ENCODE results near the gene PSIP1.

PSIP1 gene

GRCh38 chr9:15492485-15493150, 18.2 kb downstream of the PSIP1 start (continued):
- TF ChIP-seq TSHZ2 (CRISPR knock-in tag; IDR thresholded peaks at IDR 0.05) (no peak), OSR1 (CRISPR knock-in tag; IDR thresholded peaks at IDR 0.05) (no peak)

- no peak for TF ChIP-seq ZNF8 (CRISPR knock-in tag; IDR thresholded peaks at IDR 0.05)
- TF ChIP-seq ZC3H10 (CRISPR knock-in tag; IDR thresholded peaks at IDR 0.05) = no peak
- TF ChIP-seq CSRNP3 (CRISPR knock-in tag; IDR thresholded peaks at IDR 0.05) = no peak
- no peak for TF ChIP-seq OSR1 (CRISPR knock-in tag; IDR thresholded peaks at IDR 0.05)
- TF ChIP-seq CREB5 (CRISPR knock-in tag; IDR thresholded peaks at IDR 0.05; ENCODE audit: low read depth) = no peak
- no peak for TF ChIP-seq PATZ1 (CRISPR knock-in tag; IDR thresholded peaks at IDR 0.05; ENCODE audit: borderline replicate concordance)
- TF ChIP-seq CSDC2 (CRISPR knock-in tag; IDR thresholded peaks at IDR 0.05) = no peak
- TF ChIP-seq ESRRG (CRISPR knock-in tag; IDR thresholded peaks at IDR 0.05) = no peak
- TF ChIP-seq PPARA (CRISPR knock-in tag; IDR thresholded peaks at IDR 0.05; ENCODE audit: borderline replicate concordance) = no peak
- TF ChIP-seq TCF4 (CRISPR knock-in tag; IDR thresholded peaks at IDR 0.05; ENCODE audit: borderline replicate concordance) = no peak
- TF ChIP-seq SNAI2 (CRISPR knock-in tag; IDR thresholded peaks at IDR 0.05) = no peak
- no peak for TF ChIP-seq BACH2 (CRISPR knock-in tag; IDR thresholded peaks at IDR 0.05; ENCODE audit: borderline replicate concordance)
- no peak for TF ChIP-seq ARNTL (CRISPR knock-in tag; IDR thresholded peaks at IDR 0.05; ENCODE audit: borderline replicate concordance, low read depth)
- no peak for TF ChIP-seq RARB (CRISPR knock-in tag; IDR thresholded peaks at IDR 0.05)
- TF ChIP-seq ZFP3 (CRISPR knock-in tag; IDR thresholded peaks at IDR 0.05) = no peak
- TF ChIP-seq POU6F1 (CRISPR knock-in tag; IDR thresholded peaks at IDR 0.05; ENCODE audit: borderline replicate concordance, low read depth) = no peak
- TF ChIP-seq GLIS3 (CRISPR knock-in tag; IDR thresholded peaks at IDR 0.05) = no peak
- no peak for ATAC-seq
Observed at GRCh38 chr9:15491950-15492349, 18.8 kb downstream of the PSIP1 start.

- ATAC-seq = peak; percentile 80
- TF ChIP-seq CSRNP3 (CRISPR knock-in tag; IDR thresholded peaks at IDR 0.05) = no peak
- no peak for TF ChIP-seq ZNF70 (CRISPR knock-in tag; IDR thresholded peaks at IDR 0.05)
- TF ChIP-seq ZFP3 (CRISPR knock-in tag; IDR thresholded peaks at IDR 0.05) = no peak
- TF ChIP-seq TCF4 (CRISPR knock-in tag; IDR thresholded peaks at IDR 0.05; ENCODE audit: borderline replicate concordance) = no peak
- no peak for TF ChIP-seq ISL1 (CRISPR knock-in tag; IDR thresholded peaks at IDR 0.05)
- TF ChIP-seq GLIS3 (CRISPR knock-in tag; IDR thresholded peaks at IDR 0.05) = no peak
- TF ChIP-seq CREB5 (CRISPR knock-in tag; IDR thresholded peaks at IDR 0.05; ENCODE audit: low read depth) = no peak
- no peak for TF ChIP-seq ZC3H10 (CRISPR knock-in tag; IDR thresholded peaks at IDR 0.05)
- TF ChIP-seq TOX (CRISPR knock-in tag; IDR thresholded peaks at IDR 0.05; ENCODE audit: borderline replicate concordance) = no peak
- TF ChIP-seq OSR1 (CRISPR knock-in tag; IDR thresholded peaks at IDR 0.05) = no peak
- no peak for TF ChIP-seq SNAI2 (CRISPR knock-in tag; IDR thresholded peaks at IDR 0.05)
- TF ChIP-seq CSDC2 (CRISPR knock-in tag; IDR thresholded peaks at IDR 0.05) = no peak
- no peak for TF ChIP-seq PATZ1 (CRISPR knock-in tag; IDR thresholded peaks at IDR 0.05; ENCODE audit: borderline replicate concordance)
- no peak for TF ChIP-seq ZNF8 (CRISPR knock-in tag; IDR thresholded peaks at IDR 0.05)
- TF ChIP-seq RARB (CRISPR knock-in tag; IDR thresholded peaks at IDR 0.05) = no peak
Observed at GRCh38 chr9:15485836-15486666, 24.7 kb downstream of the PSIP1 start.
